ENCODE measurements around the gene COL27A1. TPM values are rescaled to one million over a fixed set of nuclear protein-coding genes. Genes with fewer than 3 reads are reported as not detected.
A peak's percentile ranks its signal among the peaks of the same experiment; 100 is the strongest.

COL27A1 gene
- total and polyA plus RNA-seq, 2 experiments from 2014 or later = 44.6 to 47.0 TPM

GRCh38 chr9:114249424-114250234, 94.3 kb downstream of the COL27A1 start:
- peak overlapping the region; percentile 86 for H3K27ac ChIP-seq
- no peak overlapping the region for H3K4me3 ChIP-seq
- no peaks in the 10 kb centered on the region for H3K9me3 ChIP-seq (ENCODE audit: low read depth)
- H4K20me1 ChIP-seq (ENCODE audit: insufficient read depth, poor library complexity, severe bottlenecking) = no peaks in the 10 kb centered on the region
- 83% methylated on average over 21 of the region's 21 CpGs for WGBS (ENCODE audit: low lambda C conversion rate, missing lambda C conversion rate)
- no peaks in the 10 kb centered on the region for H3K27me3 ChIP-seq
- no peak overlapping the region for H2AFZ ChIP-seq
- H3K4me1 ChIP-seq (ENCODE audit: insufficient read depth) = peaks cover 13% of the 10 kb centered on the region
- no peak for DNase-seq (ENCODE audit: low spot score)
- no peaks in the 10 kb centered on the region for H3K36me3 ChIP-seq (replicated peaks; ENCODE audit: insufficient read depth, low read depth)
- no peaks in the 10 kb centered on the region for H3K9me2 ChIP-seq (replicated peaks; ENCODE audit: insufficient read depth)
- TF ChIP-seq EZH2phosphoT487 (IDR thresholded peaks at IDR 0.05; ENCODE audit: low read depth, severe bottlenecking, unreplicated experiment) (no peak), CTCF (IDR thresholded peaks at IDR 0.05; ENCODE audit: poor library complexity) (no peak), EZH2 (IDR thresholded peaks at IDR 0.05; ENCODE audit: borderline replicate concordance) (no peak)
- no peaks in the 10 kb centered on the region for H3K79me2 ChIP-seq
- peak overlapping the region; percentile 51 for H3K4me2 ChIP-seq

GRCh38 chr9:114250235-114250568, 94.9 kb downstream of the COL27A1 start:
- no peak overlapping the region for H3K4me3 ChIP-seq
- TF ChIP-seq CTCF (IDR thresholded peaks at IDR 0.05; ENCODE audit: poor library complexity) = no peak
- TF ChIP-seq EZH2phosphoT487 (IDR thresholded peaks at IDR 0.05; ENCODE audit: low read depth, severe bottlenecking, unreplicated experiment) = no peak
- no peak for TF ChIP-seq EZH2 (IDR thresholded peaks at IDR 0.05; ENCODE audit: borderline replicate concordance)
- no peaks in the 10 kb centered on the region for H4K20me1 ChIP-seq (ENCODE audit: insufficient read depth, poor library complexity, severe bottlenecking)
- H3K4me2 ChIP-seq = no peak overlapping the region
- WGBS (ENCODE audit: low lambda C conversion rate, missing lambda C conversion rate) = 55% methylated on average over 12 of the region's 13 CpGs
- H3K79me2 ChIP-seq = no peaks in the 10 kb centered on the region
- H3K27ac ChIP-seq = no peak overlapping the region
- H3K9me3 ChIP-seq (ENCODE audit: low read depth) = no peaks in the 10 kb centered on the region
- peaks cover 13% of the 10 kb centered on the region for H3K4me1 ChIP-seq (ENCODE audit: insufficient read depth)
- DNase-seq (ENCODE audit: low spot score) = peak; percentile 79
- no peaks in the 10 kb centered on the region for H3K27me3 ChIP-seq
- H3K9me2 ChIP-seq (replicated peaks; ENCODE audit: insufficient read depth) = no peaks in the 10 kb centered on the region
- H3K36me3 ChIP-seq (replicated peaks; ENCODE audit: insufficient read depth, low read depth) = no peaks in the 10 kb centered on the region
- H2AFZ ChIP-seq = no peak overlapping the region

- TF ChIP-seq CTCF (IDR thresholded peaks at IDR 0.05; ENCODE audit: poor library complexity) = no peak
- TF ChIP-seq EZH2 (IDR thresholded peaks at IDR 0.05; ENCODE audit: borderline replicate concordance) = no peak
- TF ChIP-seq EZH2phosphoT487 (IDR thresholded peaks at IDR 0.05; ENCODE audit: low read depth, severe bottlenecking, unreplicated experiment) = no peak
- Histone ChIP-seq H3K9me2 (replicated peaks; ENCODE audit: insufficient read depth) (no peaks in the 10 kb centered on the region), H2AFZ (no peak overlapping the region), H3K27me3 (no peaks in the 10 kb centered on the region), H3K27ac (no peak overlapping the region), H3K4me1 (ENCODE audit: insufficient read depth) (peaks cover 13% of the 10 kb centered on the region), H3K4me2 (no peak overlapping the region), H4K20me1 (ENCODE audit: insufficient read depth, poor library complexity, severe bottlenecking) (no peaks in the 10 kb centered on the region), H3K9me3 (ENCODE audit: low read depth) (no peaks in the 10 kb centered on the region), H3K36me3 (replicated peaks; ENCODE audit: insufficient read depth, low read depth) (no peaks in the 10 kb centered on the region), H3K79me2 (no peaks in the 10 kb centered on the region), H3K4me3 (no peak overlapping the region)
- WGBS (ENCODE audit: low lambda C conversion rate, missing lambda C conversion rate) = 82% methylated on average over 3 of the region's 3 CpGs
- no peak for DNase-seq (ENCODE audit: low spot score)
These were observed 95.3 kb downstream of the COL27A1 start for GRCh38 chr9:114250648-114251047.
